A549 (cell line): ENCODE measurements around the gene RGS16.

ENCODE experiments used
- CTCF ChIP-seq: fragments of >200 bp; sonication (Bioruptor Twin); formaldehyde crosslinking; IDR thresholded peaks from 3 replicates; pipeline ENCODE4 v1.5.1; 2016
- EHMT2 ChIP-seq: fragments of 200-600 bp; sonication (generic); IDR thresholded peaks from 2 replicates; pipeline ENCODE4 v1.6.1; 2016; ENCODE audit warnings: antibody characterized with exemption, low read depth, mild to moderate bottlenecking, moderate library complexity
- EP300 ChIP-seq, 2 experiments: fragments of >200 bp; sonication (Bioruptor Twin); formaldehyde crosslinking; IDR thresholded peaks; 2 replicates in 1 of 2; 3 replicates in 1 of 2; pipeline ENCODE4 v1.6.1; 2016 to 2017
- ESRRA ChIP-seq: fragments of 150-350 bp; IDR thresholded peaks from 2 replicates; pipeline ENCODE4 v1.6.1; 2014; ENCODE audit warnings: mild to moderate bottlenecking, low read length, borderline replicate concordance
- KDM1A ChIP-seq: fragments of 200-600 bp; sonication (generic); IDR thresholded peaks from 2 replicates; pipeline ENCODE4 v1.6.1; 2016; ENCODE audit warnings: low read depth, mild to moderate bottlenecking
- POLR2A ChIP-seq: IDR thresholded peaks from 2 replicates; pipeline ENCODE4 v1.6.1; 2012; ENCODE audit warnings: mild to moderate bottlenecking, low read length
- RAD21 ChIP-seq, 2 experiments: fragments of >200 bp in 1 of 2; sonication (Bioruptor Twin) in 1 of 2; formaldehyde crosslinking in 1 of 2; IDR thresholded peaks in 1 of 2; conservative IDR thresholded peaks in 1 of 2; 2 replicates in 1 of 2; 3 replicates in 1 of 2; pipeline ENCODE4 v1.6.1; 2012 to 2018; ENCODE audit warnings: inconsistent platforms in 1 of 2
- REST ChIP-seq: fragments of 200-600 bp; sonication (generic); IDR thresholded peaks from 2 replicates; pipeline ENCODE4 v1.6.1; 2016; ENCODE audit warnings: antibody characterized with exemption, mild to moderate bottlenecking, moderate library complexity
- SMC3 ChIP-seq: fragments of >200 bp; sonication (Bioruptor Twin); formaldehyde crosslinking; IDR thresholded peaks from 3 replicates; pipeline ENCODE4 v1.6.1; 2018; ENCODE audit warnings: inconsistent platforms

- TF ChIP-seq SMC3 (no peak), KDM1A (no peak), REST (no peak), CTCF (no peak), EHMT2 (no peak), POLR2A (no peak), EP300 (IDR thresholded peaks at IDR 0.05) (no peak), ESRRA (no peak), RAD21 (conservative IDR thresholded peaks at IDR 0.05 in 1 of 2, IDR thresholded peaks at IDR 0.05 in 1 of 2) (no peak)
Observed at GRCh38 chr1:182631954-182632353, 27.8 kb upstream of the RGS16 start.
